Measurements from ENCODE around the gene ATP5MK.

The ATP5MK gene

GRCh38 chr10:103440416-103440815 is 44.1 kb upstream of the ATP5MK start:
- DNase-seq (ENCODE audit: low spot score) = no peak
- TF ChIP-seq CTCF (IDR thresholded peaks at IDR 0.05; ENCODE audit: extremely low read depth, missing control alignments) = no peak

GRCh38 chr10:103439776-103440175 is 43.5 kb upstream of the ATP5MK start:
- no peak for DNase-seq (ENCODE audit: low spot score)
- no peak for TF ChIP-seq CTCF (IDR thresholded peaks at IDR 0.05; ENCODE audit: extremely low read depth, missing control alignments)

DNA sequence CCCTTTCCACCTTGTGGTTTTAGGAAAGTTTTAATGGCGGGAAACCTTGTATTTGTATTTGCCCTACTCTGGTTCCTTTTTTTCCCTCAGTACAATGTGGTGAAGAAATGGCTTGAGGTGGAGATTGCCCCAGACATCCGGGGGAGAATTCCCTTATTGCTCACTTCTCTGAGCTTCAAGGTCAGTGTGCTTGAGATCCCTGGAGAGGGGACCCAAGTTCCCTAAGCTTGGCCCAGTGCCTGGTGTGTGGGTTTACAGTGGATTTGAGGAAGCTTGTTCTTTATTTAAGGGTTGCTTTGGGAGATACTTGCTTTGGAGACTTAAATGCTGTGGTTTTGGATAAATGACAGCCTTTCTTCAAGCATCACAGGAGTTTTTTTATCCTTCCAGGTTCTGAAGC is 37.6 kb upstream of the ATP5MK start:
- no peak for DNase-seq (ENCODE audit: low spot score)
- TF ChIP-seq CTCF (IDR thresholded peaks at IDR 0.05; ENCODE audit: extremely low read depth, missing control alignments) = no peak

GRCh38 chr10:103431902-103432301 is 35.6 kb upstream of the ATP5MK start:
- TF ChIP-seq CTCF (IDR thresholded peaks at IDR 0.05; ENCODE audit: extremely low read depth, missing control alignments) = no peak
- no peak for DNase-seq (ENCODE audit: low spot score)

- no peak for TF ChIP-seq CTCF (IDR thresholded peaks at IDR 0.05; ENCODE audit: extremely low read depth, missing control alignments)
- no peak for DNase-seq (ENCODE audit: low spot score)
Measured at GRCh38 chr10:103429647-103430046, 33.4 kb upstream of the ATP5MK start.

GRCh38 chr10:103428989-103429643 is 32.8 kb upstream of the ATP5MK start:
- TF ChIP-seq CTCF (IDR thresholded peaks at IDR 0.05; ENCODE audit: extremely low read depth, missing control alignments) = no peak
- DNase-seq (ENCODE audit: low spot score) = no peak

- TF ChIP-seq CTCF (IDR thresholded peaks at IDR 0.05; ENCODE audit: extremely low read depth, missing control alignments) = no peak
- DNase-seq (ENCODE audit: low spot score) = no peak
Measured at GRCh38 chr10:103427866-103428265, 31.6 kb upstream of the ATP5MK start.
